MM.1S (cell line): ENCODE data around the gene ARPP21.

ENCODE experiments used
- CTCF ChIP-seq: fragments of 300-600 bp; sonication (generic); IDR thresholded peaks from 2 replicates; pipeline ENCODE4 v1.5.1; 2016; ENCODE audit warnings: antibody characterized with exemption, low read length, mixed read lengths
- EZH2phosphoT487 ChIP-seq: fragments of 300-600 bp; sonication (generic); IDR thresholded peaks from 2 replicates; pipeline ENCODE4 v1.6.1; 2018; ENCODE audit warnings: antibody characterized with exemption, low read length

- TF ChIP-seq CTCF: no peak
- no peak for TF ChIP-seq EZH2phosphoT487
Measured at GRCh38 chr3:35772381-35773015, 133.2 kb downstream of the ARPP21 start.
